ENCODE data around the gene CCDC112. TPM values are rescaled to one million over a fixed set of nuclear protein-coding genes. Genes with fewer than 3 reads are reported as not detected.

CCDC112 gene
- total and polyA plus RNA-seq, 2 of the 13 experiments (the other 11 are each of a cell fraction or from before 2014, with no cell fraction given), result 1.1 to 2.8 TPM

GRCh38 chr5:115304496-115304895 is 8.0 kb upstream of the CCDC112 start:
- intact Hi-C loops (cut with micrococcal nuclease; ENCODE audit: unreplicated experiment) (loop anchor here (10.0 kb wide), 1 partner anchor 760 kb away; no protein-coding TSS in a partner anchor), in situ Hi-C loops (cut with HindIII; ENCODE audit: extremely low pct_ligation_motif_present, low pct_unique_long_range_greater_than_20kb) (loop anchor here (25.0 kb wide), 1 partner anchor 758 kb away; no protein-coding TSS in a partner anchor)
- H3K4me1 ChIP-seq (ENCODE audit: insufficient read depth, low read length), result no peaks in the 10 kb centered on the region
- no peak overlapping the region for H3K9ac ChIP-seq (ENCODE audit: insufficient read depth, low read depth, low read length)
- no peak overlapping the region for H2AFZ ChIP-seq (ENCODE audit: low read length)
- H3K79me2 ChIP-seq (ENCODE audit: insufficient read depth, low read length), result no peaks in the 10 kb centered on the region
- ATAC-seq, result no peak
- H4K20me1 ChIP-seq (ENCODE audit: insufficient read depth, low read length), result no peaks in the 10 kb centered on the region
- WGBS (ENCODE audit: low lambda C conversion rate), result 35% methylated on average over 1 of the region's 1 CpG
- no peak for FAIRE-seq
- H3K27ac ChIP-seq (ENCODE audit: extremely low read length, insufficient read depth, low read length), result no peak overlapping the region
- ChIA-PET POLR2A (no interaction called here), CTCF (ENCODE audit: low intra/inter-chr PET ratio, low total read pairs) (no interaction called here)
- no peak for DNase-seq (ENCODE audit: low spot score)
- no peaks in the 10 kb centered on the region for H3K9me3 ChIP-seq (ENCODE audit: low read length)
- TF ChIP-seq PRDM4 (CRISPR knock-in tag; IDR thresholded peaks at IDR 0.05; ENCODE audit: borderline replicate concordance), result no peak
- peak; percentile 17 to 73; a peak in 2 of 4 replicates for TF ChIP-seq MAFK (conservative IDR thresholded peaks at IDR 0.05 in 1 of 2, IDR thresholded peaks at IDR 0.05 in 1 of 2; ENCODE audit: low read length in 2 of 2)
- no peak for TF ChIP-seq GATAD2A (CRISPR knock-in tag; IDR thresholded peaks at IDR 0.05)
- TF ChIP-seq MAFF (IDR thresholded peaks at IDR 0.05; ENCODE audit: low read depth, low read length), result peak; percentile 74
- TF ChIP-seq RBAK (CRISPR knock-in tag; IDR thresholded peaks at IDR 0.05), result no peak
- no TSS peak for BruUV-seq (replicated peaks)
- no peak overlapping the region for H3K4me2 ChIP-seq (ENCODE audit: low read depth, low read length)
- H3K4me3 ChIP-seq (replicated peaks in 1 of 3; ENCODE audit: insufficient read depth in 1 of 3, low read depth in 2 of 3, low read length in 3 of 3), result no peak overlapping the region
- H3K27me3 ChIP-seq (ENCODE audit: control insufficient read depth in 1 of 2, insufficient read depth in 2 of 2, low read length in 2 of 2), result no peaks in the 10 kb centered on the region
- no peaks in the 10 kb centered on the region for H3K36me3 ChIP-seq (replicated peaks in 1 of 2; ENCODE audit: control insufficient read depth in 1 of 2, insufficient read depth in 2 of 2, low read length in 2 of 2)

- Histone ChIP-seq H3K4me2 (ENCODE audit: low read depth, low read length) (no peak overlapping the region), H3K79me2 (ENCODE audit: insufficient read depth, low read length) (no peaks in the 10 kb centered on the region), H3K36me3 (replicated peaks in 1 of 2; ENCODE audit: control insufficient read depth in 1 of 2, insufficient read depth in 2 of 2, low read length in 2 of 2) (no peaks in the 10 kb centered on the region), H3K4me3 (replicated peaks in 1 of 3; ENCODE audit: insufficient read depth in 1 of 3, low read depth in 2 of 3, low read length in 3 of 3) (no peak overlapping the region), H3K9me3 (ENCODE audit: low read length) (no peaks in the 10 kb centered on the region), H3K4me1 (ENCODE audit: insufficient read depth, low read length) (peaks cover 14% of the 10 kb centered on the region), H4K20me1 (ENCODE audit: insufficient read depth, low read length) (0 out of 2 replicates have a peak, but pooled peaks cover 3% of the 10 kb centered on the region), H3K27ac (ENCODE audit: extremely low read length, insufficient read depth, low read length) (no peak overlapping the region), H3K27me3 (ENCODE audit: control insufficient read depth in 1 of 2, insufficient read depth in 2 of 2, low read length in 2 of 2) (no peaks in the 10 kb centered on the region), H2AFZ (ENCODE audit: low read length) (no peak overlapping the region), H3K9ac (ENCODE audit: insufficient read depth, low read depth, low read length) (no peak overlapping the region)
- no peak for FAIRE-seq
- no TSS peak for BruUV-seq (replicated peaks)
- ATAC-seq, result no peak
- DNase-seq (ENCODE audit: low spot score), result no peak
- intact Hi-C loops (cut with micrococcal nuclease; ENCODE audit: unreplicated experiment), result loop anchor here (10.0 kb wide), 1 partner anchor 536 kb away; no protein-coding TSS in a partner anchor
- POLR2A ChIA-PET, result no interaction called here
- WGBS (ENCODE audit: low lambda C conversion rate), result 0% methylated on average over 1 of the region's 1 CpG
- CTCF ChIA-PET (ENCODE audit: low intra/inter-chr PET ratio, low total read pairs), result no interaction called here
- in situ Hi-C loops (cut with HindIII; ENCODE audit: extremely low pct_ligation_motif_present, low pct_unique_long_range_greater_than_20kb), result no loop called here
- TF ChIP-seq SALL1 (CRISPR knock-in tag; IDR thresholded peaks at IDR 0.05), result no peak
- TF ChIP-seq KLF13 (CRISPR knock-in tag; IDR thresholded peaks at IDR 0.05), result no peak
- TF ChIP-seq SRSF9 (IDR thresholded peaks at IDR 0.05; ENCODE audit: borderline replicate concordance, insufficient read depth, low read depth, low read length, poor library complexity, severe bottlenecking), result no peak
- TF ChIP-seq HINFP (CRISPR knock-in tag; IDR thresholded peaks at IDR 0.05; ENCODE audit: low read depth), result no peak
- TF ChIP-seq TRIM24 (CRISPR knock-in tag; IDR thresholded peaks at IDR 0.05), result no peak
- no peak for TF ChIP-seq ZNF891 (CRISPR knock-in tag; IDR thresholded peaks at IDR 0.05)
- TF ChIP-seq ATM (IDR thresholded peaks at IDR 0.05; ENCODE audit: borderline replicate concordance), result no peak
- TF ChIP-seq ZNF7 (CRISPR knock-in tag; IDR thresholded peaks at IDR 0.05), result no peak
- no peak for TF ChIP-seq ZNF225 (CRISPR knock-in tag; IDR thresholded peaks at IDR 0.05)
- TF ChIP-seq RORA (CRISPR knock-in tag; IDR thresholded peaks at IDR 0.05), result no peak
- no peak for TF ChIP-seq KLF9 (CRISPR knock-in tag; IDR thresholded peaks at IDR 0.05; ENCODE audit: low read depth)
- no peak for TF ChIP-seq ZNF101 (CRISPR knock-in tag; IDR thresholded peaks at IDR 0.05; ENCODE audit: borderline replicate concordance, low read depth)
Observed at GRCh38 chr5:115298811-115299210, 2.4 kb upstream of the CCDC112 start.
